ENCODE measurements around the gene JAK1.

JAK1 gene

DNA sequence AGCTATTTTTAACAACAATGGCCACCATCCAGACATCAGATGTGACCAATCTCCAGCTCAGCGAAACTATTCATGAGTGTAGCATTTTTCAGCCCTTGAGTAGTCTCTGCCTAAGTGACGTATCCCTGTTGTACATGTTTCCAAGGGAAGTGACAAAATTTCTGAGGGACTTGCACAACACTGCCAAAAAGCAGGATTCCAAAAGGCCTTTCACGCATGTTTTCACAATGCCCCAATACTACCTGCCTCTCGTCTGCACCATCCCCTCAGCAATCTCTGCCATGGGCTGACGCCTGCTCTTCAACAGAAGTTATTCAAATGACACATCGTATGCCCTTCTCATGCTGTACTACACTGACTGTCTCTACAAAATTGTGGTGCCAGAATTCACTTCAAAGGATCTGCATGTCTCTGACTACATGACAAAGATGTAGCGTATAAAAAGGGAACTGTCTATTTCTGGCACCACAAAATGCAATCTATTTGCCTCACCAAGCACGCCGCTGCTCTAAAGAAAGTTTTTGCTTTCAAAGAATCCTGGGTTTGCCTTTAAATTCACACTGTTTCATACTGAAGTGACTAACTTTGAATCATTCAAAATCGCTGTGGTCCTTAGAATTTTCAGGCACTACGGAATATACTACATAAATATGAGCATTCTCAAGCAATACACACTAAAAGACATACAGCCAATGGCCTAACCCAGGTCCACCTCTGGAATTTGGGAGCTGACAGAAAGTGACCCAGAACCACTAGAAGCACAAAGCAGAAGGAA lies 32.9 kb downstream of the JAK1 start:
- TF ChIP-seq, protein P1, sequence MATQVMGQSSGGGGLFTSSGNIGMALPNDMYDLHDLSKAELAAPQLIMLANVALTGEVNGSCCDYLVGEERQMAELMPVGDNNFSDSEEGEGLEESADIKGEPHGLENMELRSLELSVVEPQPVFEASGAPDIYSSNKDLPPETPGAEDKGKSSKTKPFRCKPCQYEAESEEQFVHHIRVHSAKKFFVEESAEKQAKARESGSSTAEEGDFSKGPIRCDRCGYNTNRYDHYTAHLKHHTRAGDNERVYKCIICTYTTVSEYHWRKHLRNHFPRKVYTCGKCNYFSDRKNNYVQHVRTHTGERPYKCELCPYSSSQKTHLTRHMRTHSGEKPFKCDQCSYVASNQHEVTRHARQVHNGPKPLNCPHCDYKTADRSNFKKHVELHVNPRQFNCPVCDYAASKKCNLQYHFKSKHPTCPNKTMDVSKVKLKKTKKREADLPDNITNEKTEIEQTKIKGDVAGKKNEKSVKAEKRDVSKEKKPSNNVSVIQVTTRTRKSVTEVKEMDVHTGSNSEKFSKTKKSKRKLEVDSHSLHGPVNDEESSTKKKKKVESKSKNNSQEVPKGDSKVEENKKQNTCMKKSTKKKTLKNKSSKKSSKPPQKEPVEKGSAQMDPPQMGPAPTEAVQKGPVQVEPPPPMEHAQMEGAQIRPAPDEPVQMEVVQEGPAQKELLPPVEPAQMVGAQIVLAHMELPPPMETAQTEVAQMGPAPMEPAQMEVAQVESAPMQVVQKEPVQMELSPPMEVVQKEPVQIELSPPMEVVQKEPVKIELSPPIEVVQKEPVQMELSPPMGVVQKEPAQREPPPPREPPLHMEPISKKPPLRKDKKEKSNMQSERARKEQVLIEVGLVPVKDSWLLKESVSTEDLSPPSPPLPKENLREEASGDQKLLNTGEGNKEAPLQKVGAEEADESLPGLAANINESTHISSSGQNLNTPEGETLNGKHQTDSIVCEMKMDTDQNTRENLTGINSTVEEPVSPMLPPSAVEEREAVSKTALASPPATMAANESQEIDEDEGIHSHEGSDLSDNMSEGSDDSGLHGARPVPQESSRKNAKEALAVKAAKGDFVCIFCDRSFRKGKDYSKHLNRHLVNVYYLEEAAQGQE (IDR thresholded peaks at IDR 0.05; ENCODE audit: low read depth) = no peak
- TF ChIP-seq TCF12 (IDR thresholded peaks at IDR 0.05; ENCODE audit: low read depth) (no peak), TEAD4 (IDR thresholded peaks at IDR 0.05) (no peak), RAD21 (IDR thresholded peaks at IDR 0.05; ENCODE audit: low read depth) (no peak), CEBPB (IDR thresholded peaks at IDR 0.05) (no peak), EP300 (IDR thresholded peaks at IDR 0.05; ENCODE audit: borderline replicate concordance) (no peak), FOXM1 (IDR thresholded peaks at IDR 0.05; ENCODE audit: borderline replicate concordance, low read depth) (no peak), EGR1 (IDR thresholded peaks at IDR 0.05) (no peak), CREB1 (IDR thresholded peaks at IDR 0.05; ENCODE audit: low read depth) (no peak)

DNA sequence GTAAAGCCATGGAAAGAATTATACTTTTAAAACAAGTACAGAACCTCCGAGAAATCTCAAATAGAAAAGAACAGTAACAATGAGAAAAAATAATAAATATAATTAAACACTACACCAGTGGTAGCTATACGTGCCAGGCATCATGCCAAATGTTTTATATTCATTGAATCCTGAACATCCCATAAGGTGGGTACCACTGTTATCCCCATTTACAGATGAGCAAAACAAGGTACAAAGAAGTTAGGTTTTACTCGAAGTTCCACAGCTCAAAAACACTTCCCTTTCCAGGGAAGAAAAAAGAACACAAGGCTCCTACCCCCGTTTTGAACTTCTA lies 33.4 kb downstream of the JAK1 start:
- TF ChIP-seq TCF12 (IDR thresholded peaks at IDR 0.05; ENCODE audit: low read depth) (no peak), EGR1 (IDR thresholded peaks at IDR 0.05) (no peak), ZBTB7A (IDR thresholded peaks at IDR 0.05; ENCODE audit: low read depth) (no peak), EP300 (IDR thresholded peaks at IDR 0.05; ENCODE audit: borderline replicate concordance) (no peak), TEAD4 (IDR thresholded peaks at IDR 0.05) (no peak), YY1 (IDR thresholded peaks at IDR 0.05; ENCODE audit: low read depth) (no peak), RAD21 (IDR thresholded peaks at IDR 0.05; ENCODE audit: low read depth) (no peak), TAF1 (IDR thresholded peaks at IDR 0.05; ENCODE audit: low read depth) (no peak), FOXM1 (IDR thresholded peaks at IDR 0.05; ENCODE audit: borderline replicate concordance, low read depth) (no peak), CREB1 (IDR thresholded peaks at IDR 0.05; ENCODE audit: low read depth) (no peak)
- TF ChIP-seq, protein P2, sequence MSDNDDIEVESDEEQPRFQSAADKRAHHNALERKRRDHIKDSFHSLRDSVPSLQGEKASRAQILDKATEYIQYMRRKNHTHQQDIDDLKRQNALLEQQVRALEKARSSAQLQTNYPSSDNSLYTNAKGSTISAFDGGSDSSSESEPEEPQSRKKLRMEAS (IDR thresholded peaks at IDR 0.05) = no peak
- TF ChIP-seq, protein P1 (IDR thresholded peaks at IDR 0.05; ENCODE audit: low read depth) = no peak

DNA sequence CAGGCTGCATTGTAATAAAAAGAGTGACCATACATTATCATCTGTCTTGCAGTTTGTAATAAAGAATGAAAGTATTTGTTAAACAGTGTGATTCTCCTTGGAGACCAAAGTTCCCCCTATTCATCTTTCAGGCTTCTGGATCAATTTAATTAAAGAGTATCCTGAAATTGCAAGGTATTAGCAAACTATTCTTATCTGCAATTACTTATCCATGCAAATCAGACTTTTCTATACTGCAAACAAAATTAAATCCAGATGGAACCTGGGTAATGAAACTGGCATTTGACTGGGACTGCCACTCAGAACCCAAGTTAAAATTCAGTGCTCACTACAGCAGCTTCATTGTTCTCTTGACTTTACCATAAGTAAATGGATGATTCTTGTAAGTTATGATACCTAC lies 37.1 kb downstream of the JAK1 start:
- TF ChIP-seq RAD21 (IDR thresholded peaks at IDR 0.05; ENCODE audit: low read depth) = no peak
- no peak for TF ChIP-seq YY1 (IDR thresholded peaks at IDR 0.05; ENCODE audit: low read depth)
- no peak for TF ChIP-seq NFIC (IDR thresholded peaks at IDR 0.05)
- no peak for TF ChIP-seq TEAD4 (IDR thresholded peaks at IDR 0.05)
- TF ChIP-seq EP300 (IDR thresholded peaks at IDR 0.05; ENCODE audit: borderline replicate concordance) = no peak

DNA sequence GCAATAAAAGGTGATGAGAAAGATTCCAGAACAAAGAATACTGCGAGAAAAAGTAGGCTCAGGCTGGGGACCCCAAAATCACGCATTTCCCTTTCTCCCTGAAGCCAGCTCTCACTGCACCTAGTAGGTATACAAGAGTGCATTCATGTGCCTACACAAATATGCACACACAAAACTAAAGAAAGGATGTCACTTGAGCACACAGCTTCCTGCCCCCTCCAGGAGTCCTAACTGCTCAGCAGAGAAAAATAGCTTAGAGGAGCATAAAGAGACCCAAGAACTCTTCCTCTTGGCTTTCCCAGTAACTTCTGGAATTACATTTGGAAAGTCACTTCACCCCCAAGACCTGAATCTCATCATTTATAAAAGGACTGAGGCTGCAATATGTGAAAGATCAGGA lies 38.0 kb downstream of the JAK1 start:
- TF ChIP-seq CEBPB (IDR thresholded peaks at IDR 0.05) = no peak
- no peak for TF ChIP-seq TAF1 (IDR thresholded peaks at IDR 0.05; ENCODE audit: low read depth)
- no peak for TF ChIP-seq NFIC (IDR thresholded peaks at IDR 0.05)
- TF ChIP-seq EGR1 (IDR thresholded peaks at IDR 0.05) = no peak
- TF ChIP-seq FOXM1 (IDR thresholded peaks at IDR 0.05; ENCODE audit: borderline replicate concordance, low read depth) = no peak
- TF ChIP-seq CREB1 (IDR thresholded peaks at IDR 0.05; ENCODE audit: low read depth) = no peak
- no peak for TF ChIP-seq YY1 (IDR thresholded peaks at IDR 0.05; ENCODE audit: low read depth)
- TF ChIP-seq, protein P1 (IDR thresholded peaks at IDR 0.05; ENCODE audit: low read depth) = no peak
- no peak for TF ChIP-seq TCF12 (IDR thresholded peaks at IDR 0.05; ENCODE audit: low read depth)
- TF ChIP-seq, protein P3, sequence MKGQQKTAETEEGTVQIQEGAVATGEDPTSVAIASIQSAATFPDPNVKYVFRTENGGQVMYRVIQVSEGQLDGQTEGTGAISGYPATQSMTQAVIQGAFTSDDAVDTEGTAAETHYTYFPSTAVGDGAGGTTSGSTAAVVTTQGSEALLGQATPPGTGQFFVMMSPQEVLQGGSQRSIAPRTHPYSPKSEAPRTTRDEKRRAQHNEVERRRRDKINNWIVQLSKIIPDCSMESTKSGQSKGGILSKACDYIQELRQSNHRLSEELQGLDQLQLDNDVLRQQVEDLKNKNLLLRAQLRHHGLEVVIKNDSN (IDR thresholded peaks at IDR 0.05) = no peak
- no peak for TF ChIP-seq TEAD4 (IDR thresholded peaks at IDR 0.05)
- no peak for TF ChIP-seq EP300 (IDR thresholded peaks at IDR 0.05; ENCODE audit: borderline replicate concordance)
- TF ChIP-seq ZBTB7A (IDR thresholded peaks at IDR 0.05; ENCODE audit: low read depth) = no peak
- TF ChIP-seq RAD21 (IDR thresholded peaks at IDR 0.05; ENCODE audit: low read depth) = no peak
- TF ChIP-seq, protein P2 (IDR thresholded peaks at IDR 0.05) = no peak

DNA sequence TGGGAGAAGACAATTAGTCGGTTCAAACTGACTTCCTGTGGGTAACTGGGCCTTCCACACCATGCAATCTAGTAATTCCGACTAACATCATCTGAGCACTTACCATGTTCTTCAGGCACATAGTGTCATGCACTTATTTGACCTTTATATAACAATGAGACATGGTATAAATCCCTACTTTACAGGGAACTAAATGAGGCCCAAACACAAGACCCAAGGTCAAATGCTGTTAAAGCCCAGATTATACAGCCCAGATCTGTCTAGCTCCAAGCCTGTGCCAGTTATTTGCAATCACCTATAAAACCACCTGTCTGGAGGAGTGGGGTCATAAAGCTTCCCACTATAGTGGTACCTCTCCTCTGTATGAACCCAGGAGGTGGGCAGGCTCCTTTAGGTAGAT lies 40.8 kb downstream of the JAK1 start:
- no peak for TF ChIP-seq CREB1 (IDR thresholded peaks at IDR 0.05; ENCODE audit: low read depth)
- no peak for TF ChIP-seq NFIC (IDR thresholded peaks at IDR 0.05)

All from Ishikawa (cell line).